Activated CD8-positive, alpha-beta T cell treated with anti-CD3 and anti-CD28 coated beads, Interleukin-2, amount 10 ng/mL, durations not matched to agents 7 days and 5 days (primary cell): Measurements from ENCODE around the gene CYP24A1. TPM values are rescaled to one million over a fixed set of nuclear protein-coding genes. Genes with fewer than 3 reads are reported as not detected.

Experiments
- ATAC-seq: fragments of 150-1000 bp; cut with Tn5 transposase; one replicate; pipeline ENCODE4 v1.10.0; 2021; ENCODE audit warnings: moderate library complexity
- CTCF ChIA-PET: fragments of 350-600 bp; sonication (Branson Sonifier 250); formaldehyde crosslinking; loops from one replicate; lab custom pipeline; 2021; ENCODE audit warnings: antibody characterized with exemption; lab: Charles Lee
- POLR2A ChIA-PET: fragments of 350-600 bp; sonication (Branson Sonifier 250); formaldehyde crosslinking; loops from one replicate; lab custom pipeline; 2021; ENCODE audit warnings: antibody characterized with exemption; lab: Charles Lee
- DNase-seq: peaks from one replicate; pipeline ENCODE4 v3.0.0-alpha.2; 2020
- H3K27ac Mint-ChIP-seq: one replicate; pipeline ENCODE4 v1.8.0; 2021; ENCODE audit warnings: mild to moderate bottlenecking, mixed read lengths
- H3K27me3 Mint-ChIP-seq: one replicate; pipeline ENCODE4 v1.8.0; 2021; ENCODE audit warnings: low read depth, mixed read lengths
- H3K36me3 Mint-ChIP-seq: one replicate; pipeline ENCODE4 v1.8.0; 2021; ENCODE audit warnings: low read depth, mixed read lengths
- H3K4me1 Mint-ChIP-seq: one replicate; pipeline ENCODE4 v1.8.0; 2021; ENCODE audit warnings: low read depth, mixed read lengths
- H3K4me3 Mint-ChIP-seq: one replicate; pipeline ENCODE4 v1.8.0; 2021; ENCODE audit warnings: mild to moderate bottlenecking, mixed read lengths
- H3K9me3 Mint-ChIP-seq: one replicate; pipeline ENCODE4 v1.8.0; 2022; ENCODE audit warnings: mixed read lengths; ENCODE audit not compliant: insufficient read depth
- total RNA-seq, 2 experiments: library from RNA; stranded (reverse); gene quantifications; one replicate each; pipeline ENCODE4 v1.2.3, GENCODE V29; 2021

CYP24A1 gene
- total RNA-seq, 2 experiments from 2014 or later, result not detected

DNA sequence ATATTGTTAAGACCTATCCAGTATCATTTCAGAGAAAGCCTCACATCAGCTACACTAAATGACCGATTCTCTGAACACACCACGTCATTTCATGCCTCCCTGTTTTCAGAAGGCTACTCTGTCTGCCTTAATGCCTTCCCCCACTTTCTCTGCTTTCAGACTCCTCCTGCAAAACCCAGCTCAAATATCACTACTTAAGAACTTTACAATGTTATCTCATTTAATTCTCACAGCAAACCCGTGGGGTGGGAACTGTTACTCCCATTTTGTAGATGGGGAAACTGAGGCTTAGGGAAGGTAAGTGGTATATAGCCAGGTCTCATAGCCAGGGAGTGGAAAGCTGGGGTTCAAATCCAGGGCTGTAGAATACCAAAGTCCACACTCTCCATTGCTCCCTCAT, 2.8 kb downstream of the CYP24A1 start:
- Mint-ChIP-seq H3K4me3 (no peak overlapping the region), H3K27me3 (peaks cover 61% of the 10 kb centered on the region), H3K4me1 (peaks cover 17% of the 10 kb centered on the region), H3K36me3 (no peaks in the 10 kb centered on the region), H3K9me3 (no peaks in the 10 kb centered on the region), H3K27ac (no peak overlapping the region)
- CTCF ChIA-PET, result interaction anchor here (1.6 to 1.7 kb wide), 3 partner anchors 29 to 74 kb away, joined by 3 to 6 read pairs (median 5); no protein-coding TSS in a partner anchor
- ATAC-seq (no peak), DNase-seq (no peak)
- POLR2A ChIA-PET, result no interaction called here

GRCh38 chr20:54170026-54170471, 3.7 kb downstream of the CYP24A1 start:
- ChIA-PET POLR2A (no interaction called here), CTCF (interaction anchor here (1.6 to 1.7 kb wide), 3 partner anchors 30 to 73 kb away, joined by 3 to 6 read pairs (median 5); no protein-coding TSS in a partner anchor)
- H3K36me3 Mint-ChIP-seq, result no peaks in the 10 kb centered on the region
- no peak overlapping the region for H3K27ac Mint-ChIP-seq
- peaks cover 17% of the 10 kb centered on the region for H3K4me1 Mint-ChIP-seq
- DNase-seq (no peak), ATAC-seq (no peak)
- peaks cover 57% of the 10 kb centered on the region for H3K27me3 Mint-ChIP-seq
- H3K9me3 Mint-ChIP-seq, result no peaks in the 10 kb centered on the region
- H3K4me3 Mint-ChIP-seq, result no peak overlapping the region

DNA sequence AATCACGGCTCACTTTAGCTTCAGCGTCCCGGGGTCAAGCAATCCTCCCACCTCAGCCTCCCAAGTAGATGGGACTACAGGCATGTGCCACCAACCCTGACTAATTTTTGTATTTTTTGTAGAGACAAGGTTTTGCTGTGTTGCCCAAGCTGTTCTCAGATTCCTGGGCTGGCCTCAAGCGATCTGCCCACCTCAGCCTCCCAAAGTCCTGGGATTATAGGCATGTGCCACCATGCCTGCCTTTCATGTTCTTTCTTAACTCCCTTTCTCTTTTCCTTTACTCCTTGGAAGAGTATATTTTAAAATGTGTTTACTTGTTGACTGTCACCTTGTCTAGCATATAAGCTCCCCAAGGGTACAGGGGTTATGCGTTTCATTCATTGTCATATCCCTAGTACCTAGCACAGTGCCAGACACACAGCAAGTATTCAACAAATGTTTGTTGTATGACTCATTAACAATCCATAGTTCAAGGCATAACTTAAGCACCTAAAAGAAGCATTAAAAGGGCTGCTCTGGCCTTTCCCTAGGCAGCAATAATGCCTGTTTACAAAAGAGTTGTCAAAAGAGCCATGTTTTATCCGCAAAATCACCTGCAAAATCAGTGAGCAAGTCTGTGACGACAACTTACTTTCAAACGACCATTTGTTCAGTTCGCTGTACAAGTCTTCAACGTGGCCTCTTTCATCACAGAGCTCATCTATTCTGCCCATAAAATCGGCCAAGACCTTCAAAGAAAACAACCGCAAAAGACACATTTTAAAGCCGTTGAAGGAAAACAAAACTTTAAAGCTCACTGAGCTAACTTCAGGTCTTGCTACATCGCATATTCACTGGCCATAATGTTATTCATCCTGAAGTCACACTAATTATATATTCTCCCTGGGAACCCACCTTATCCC, 4.6 kb downstream of the CYP24A1 start:
- ChIA-PET POLR2A (no interaction called here), CTCF (interaction anchor here (1.1 to 1.7 kb wide), 4 partner anchors 31 to 72 kb away, joined by 3 to 6 read pairs (median 4); no protein-coding TSS in a partner anchor)
- H3K4me1 Mint-ChIP-seq, result peaks cover 11% of the 10 kb centered on the region
- H3K4me3 Mint-ChIP-seq, result no peak overlapping the region
- no peak for DNase-seq
- no peaks in the 10 kb centered on the region for H3K36me3 Mint-ChIP-seq
- no peaks in the 10 kb centered on the region for H3K9me3 Mint-ChIP-seq
- peaks cover 49% of the 10 kb centered on the region for H3K27me3 Mint-ChIP-seq
- H3K27ac Mint-ChIP-seq, result no peak overlapping the region
- ATAC-seq, result no peak

- H3K27ac Mint-ChIP-seq, result no peak overlapping the region
- H3K9me3 Mint-ChIP-seq, result no peaks in the 10 kb centered on the region
- no peak for DNase-seq
- CTCF ChIA-PET, result interaction anchor here (1.1 kb wide), 1 partner anchor 71 kb away, joined by 3 read pairs; no protein-coding TSS in a partner anchor
- no peak for ATAC-seq
- POLR2A ChIA-PET, result no interaction called here
- H3K27me3 Mint-ChIP-seq, result peaks cover 41% of the 10 kb centered on the region
- no peak overlapping the region for H3K4me3 Mint-ChIP-seq
- no peaks in the 10 kb centered on the region for H3K36me3 Mint-ChIP-seq
- H3K4me1 Mint-ChIP-seq, result peaks cover 4% of the 10 kb centered on the region
These were observed 5.6 kb downstream of the CYP24A1 start for GRCh38 chr20:54167909-54168872.

DNA sequence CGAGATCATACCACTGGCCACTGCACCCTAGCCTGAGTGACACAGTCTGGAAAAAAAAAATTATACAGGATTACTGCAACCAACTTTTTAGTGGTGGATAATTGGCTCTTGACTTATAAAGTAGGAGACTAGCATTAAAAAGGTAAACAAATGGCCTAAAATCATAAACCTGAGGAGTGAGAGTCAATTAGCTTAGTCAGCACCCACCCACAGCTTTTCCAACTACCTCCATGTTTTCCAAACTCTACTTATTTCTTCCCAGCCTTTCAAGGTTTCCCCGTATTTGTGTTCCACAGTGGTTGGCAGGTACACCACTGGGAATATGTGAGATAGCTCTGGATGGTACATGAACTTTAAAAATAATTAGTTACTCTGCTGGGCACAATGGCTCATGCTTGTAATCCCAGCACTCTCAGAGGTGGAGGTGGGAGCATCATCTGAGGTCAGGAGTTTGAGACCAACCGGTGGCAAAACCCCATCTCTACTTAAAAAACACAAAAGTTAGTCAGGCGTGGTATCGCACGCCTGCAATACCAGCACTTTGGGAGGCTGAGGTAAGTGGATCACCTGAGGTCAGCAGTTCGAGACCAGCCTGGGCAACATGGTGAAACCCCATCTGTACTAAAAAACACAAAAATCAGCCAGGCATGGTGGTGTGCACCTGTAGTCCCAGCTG, 6.7 kb downstream of the CYP24A1 start:
- ChIA-PET POLR2A (no interaction called here), CTCF (no interaction called here)
- no peaks in the 10 kb centered on the region for H3K36me3 Mint-ChIP-seq
- H3K4me1 Mint-ChIP-seq, result no peaks in the 10 kb centered on the region
- ATAC-seq, result no peak
- no peak for DNase-seq
- H3K4me3 Mint-ChIP-seq, result no peak overlapping the region
- no peaks in the 10 kb centered on the region for H3K9me3 Mint-ChIP-seq
- H3K27ac Mint-ChIP-seq, result no peak overlapping the region
- H3K27me3 Mint-ChIP-seq, result peaks cover 34% of the 10 kb centered on the region

DNA sequence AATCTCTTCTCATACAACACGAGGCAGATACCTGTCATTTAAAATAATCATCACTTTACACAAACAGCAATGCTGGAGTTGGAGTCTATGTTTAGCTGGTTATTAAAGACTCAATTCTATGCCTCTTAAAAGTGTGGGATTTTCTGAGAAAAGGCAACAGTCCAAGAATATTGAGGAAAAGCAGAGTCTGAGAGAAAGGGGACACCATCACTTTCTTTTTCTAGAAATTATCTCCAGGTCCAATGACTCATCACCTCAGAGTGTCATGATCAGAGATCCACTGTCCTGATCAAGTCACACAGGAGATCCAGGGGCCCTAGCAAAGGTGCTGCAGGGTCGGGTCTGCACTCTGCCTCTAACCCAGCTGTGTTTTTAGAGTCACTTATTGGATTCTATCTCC, 8.0 kb downstream of the CYP24A1 start:
- Mint-ChIP-seq H3K4me3 (no peak overlapping the region), H3K27ac (no peak overlapping the region), H3K36me3 (no peaks in the 10 kb centered on the region), H3K4me1 (no peaks in the 10 kb centered on the region), H3K9me3 (no peaks in the 10 kb centered on the region), H3K27me3 (peaks cover 29% of the 10 kb centered on the region)
- POLR2A ChIA-PET, result no interaction called here
- no peak for DNase-seq
- ATAC-seq, result no peak
- CTCF ChIA-PET, result no interaction called here

DNA sequence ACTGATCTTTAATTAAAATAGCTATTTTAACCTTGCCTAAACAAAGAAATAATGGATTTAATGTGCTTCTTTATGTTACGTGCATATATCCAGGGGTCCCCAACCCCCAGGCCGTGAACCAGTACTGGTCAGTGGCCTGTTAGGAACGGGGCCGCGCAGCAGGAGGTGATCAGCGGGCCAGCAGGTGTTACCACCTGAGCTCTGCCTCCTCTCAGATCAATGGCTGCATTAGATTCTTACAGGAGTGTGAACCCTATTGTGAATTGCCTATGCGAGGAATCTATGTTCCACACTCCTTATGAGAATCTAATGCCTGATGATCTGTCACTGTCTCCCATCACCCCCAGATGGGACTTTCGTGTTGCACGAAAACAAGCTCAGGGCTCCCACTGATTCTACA, 8.8 kb downstream of the CYP24A1 start:
- ChIA-PET CTCF (no interaction called here), POLR2A (no interaction called here)
- DNase-seq, result no peak
- H3K9me3 Mint-ChIP-seq, result no peaks in the 10 kb centered on the region
- no peak overlapping the region for H3K27ac Mint-ChIP-seq
- H3K36me3 Mint-ChIP-seq, result no peaks in the 10 kb centered on the region
- no peaks in the 10 kb centered on the region for H3K4me1 Mint-ChIP-seq
- H3K4me3 Mint-ChIP-seq, result no peak overlapping the region
- H3K27me3 Mint-ChIP-seq, result peaks cover 26% of the 10 kb centered on the region
- ATAC-seq, result no peak

DNA sequence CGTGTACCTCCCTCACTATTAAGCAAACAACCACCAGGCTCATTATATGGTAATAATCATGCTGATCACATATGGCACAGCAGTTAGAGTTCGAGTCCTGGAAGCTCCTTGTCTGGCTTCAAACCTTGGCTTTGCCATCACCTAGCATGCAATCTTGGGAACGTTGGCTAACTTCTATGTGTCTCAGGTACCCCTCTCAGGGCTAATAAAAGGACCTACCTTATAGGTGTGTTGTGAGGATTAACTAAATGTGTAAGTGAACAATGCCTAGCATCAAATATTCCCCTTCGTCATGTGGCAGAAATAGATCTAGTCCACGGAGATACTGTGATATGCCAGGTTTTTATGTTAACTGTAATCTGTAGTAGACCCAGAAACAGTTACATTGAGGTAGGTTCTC, 10.4 kb downstream of the CYP24A1 start:
- ATAC-seq, result no peak
- CTCF ChIA-PET, result no interaction called here

GRCh38 chr20:54162378-54163009, 11.3 kb downstream of the CYP24A1 start:
- ATAC-seq (no peak), DNase-seq (no peak)
- no peak overlapping the region for H3K4me3 Mint-ChIP-seq
- no peaks in the 10 kb centered on the region for H3K9me3 Mint-ChIP-seq
- no peaks in the 10 kb centered on the region for H3K4me1 Mint-ChIP-seq
- POLR2A ChIA-PET, result no interaction called here
- H3K27ac Mint-ChIP-seq, result no peak overlapping the region
- H3K27me3 Mint-ChIP-seq, result peaks cover 17% of the 10 kb centered on the region
- no peaks in the 10 kb centered on the region for H3K36me3 Mint-ChIP-seq
- CTCF ChIA-PET, result no interaction called here

More for the DNA sequence above, 10.4 kb downstream of the CYP24A1 start:
- H3K36me3 Mint-ChIP-seq, result no peaks in the 10 kb centered on the region
- no peak overlapping the region for H3K4me3 Mint-ChIP-seq
- DNase-seq, result no peak
- POLR2A ChIA-PET, result no interaction called here
- H3K9me3 Mint-ChIP-seq, result no peaks in the 10 kb centered on the region
- H3K27ac Mint-ChIP-seq, result no peak overlapping the region
- H3K4me1 Mint-ChIP-seq, result no peaks in the 10 kb centered on the region
- peaks cover 19% of the 10 kb centered on the region for H3K27me3 Mint-ChIP-seq

GRCh38 chr20:54161821-54162149, 12.0 kb downstream of the CYP24A1 start:
- no peak for ATAC-seq
- CTCF ChIA-PET, result no interaction called here
- Mint-ChIP-seq H3K4me3 (no peak overlapping the region), H3K4me1 (no peaks in the 10 kb centered on the region), H3K27me3 (peaks cover 17% of the 10 kb centered on the region), H3K27ac (no peak overlapping the region), H3K9me3 (no peaks in the 10 kb centered on the region), H3K36me3 (no peaks in the 10 kb centered on the region)
- POLR2A ChIA-PET, result no interaction called here
- DNase-seq, result no peak
